ENCODE data around the gene DERA.
"Not testable (repeated sequence)": the region's sequence is repeated elsewhere in the genome, so short reads cannot be mapped to it uniquely, and the experiment has no call there.

DERA gene

DNA sequence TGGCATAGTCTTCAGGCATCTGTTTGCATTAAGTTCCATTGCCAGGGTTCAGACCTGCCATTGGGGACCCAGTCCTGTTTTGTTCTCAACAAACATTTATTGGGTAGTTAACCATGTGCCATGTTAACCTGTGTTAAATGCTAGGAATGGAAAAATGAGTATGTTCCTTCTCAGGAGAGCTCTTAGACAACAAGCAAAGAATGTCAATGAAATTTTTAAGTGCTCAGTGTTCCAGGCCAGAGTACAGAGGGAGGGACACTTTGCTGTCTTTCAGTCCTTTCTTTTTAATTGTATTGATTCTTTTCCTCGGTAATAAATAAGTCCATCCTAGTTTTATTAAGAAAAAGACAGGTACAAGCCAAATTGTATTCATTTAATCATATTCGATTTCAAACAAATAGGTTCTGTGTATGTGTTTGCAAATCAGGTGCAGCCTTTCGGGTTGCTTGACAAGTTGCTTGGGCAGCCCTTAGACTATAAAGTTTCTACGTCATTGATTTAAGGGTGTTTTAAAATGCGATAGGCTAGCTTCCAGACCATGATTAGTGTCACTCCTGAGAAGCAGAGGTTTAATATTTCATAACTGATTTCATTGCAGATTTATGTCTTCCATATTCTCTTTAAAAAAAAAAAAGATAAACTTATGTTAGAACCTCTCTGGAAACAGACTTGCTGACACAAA is 123.1 kb downstream of the DERA start:
- no peak overlapping the region for H3K4me3 Mint-ChIP-seq
- DNase-seq (ENCODE audit: low spot score in 2 of 2) (no peak), ATAC-seq (no peak)
- no peaks in the 10 kb centered on the region for H3K4me1 Mint-ChIP-seq
- peaks cover 22% of the 10 kb centered on the region for H3K36me3 Mint-ChIP-seq
- H3K27ac Mint-ChIP-seq: no peak overlapping the region
- H3K9me3 Mint-ChIP-seq: no peaks in the 10 kb centered on the region

DNA sequence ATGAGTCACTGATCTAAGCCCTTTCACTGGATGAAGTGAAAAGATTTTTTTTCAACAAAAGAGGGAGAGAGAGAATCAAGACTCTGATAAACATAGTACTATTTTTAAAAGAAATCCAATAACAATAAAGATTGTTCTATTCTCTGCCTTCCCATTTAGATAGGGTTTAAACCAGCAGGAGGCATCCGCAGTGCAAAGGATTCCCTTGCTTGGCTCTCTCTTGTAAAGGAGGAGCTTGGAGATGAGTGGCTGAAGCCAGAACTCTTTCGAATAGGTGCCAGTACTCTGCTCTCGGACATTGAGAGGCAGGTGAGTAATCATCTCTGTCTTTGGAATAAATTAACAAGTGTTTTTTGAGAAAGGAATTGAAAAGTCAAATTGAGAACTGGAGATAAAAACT is 124.9 kb downstream of the DERA start:
- Mint-ChIP-seq H3K27ac (no peak overlapping the region), H3K9me3 (no peaks in the 10 kb centered on the region), H3K4me3 (no peak overlapping the region), H3K36me3 (peaks cover 22% of the 10 kb centered on the region), H3K4me1 (no peaks in the 10 kb centered on the region)
- ATAC-seq: no peak
- no peak for DNase-seq (ENCODE audit: low spot score in 2 of 2)

DNA sequence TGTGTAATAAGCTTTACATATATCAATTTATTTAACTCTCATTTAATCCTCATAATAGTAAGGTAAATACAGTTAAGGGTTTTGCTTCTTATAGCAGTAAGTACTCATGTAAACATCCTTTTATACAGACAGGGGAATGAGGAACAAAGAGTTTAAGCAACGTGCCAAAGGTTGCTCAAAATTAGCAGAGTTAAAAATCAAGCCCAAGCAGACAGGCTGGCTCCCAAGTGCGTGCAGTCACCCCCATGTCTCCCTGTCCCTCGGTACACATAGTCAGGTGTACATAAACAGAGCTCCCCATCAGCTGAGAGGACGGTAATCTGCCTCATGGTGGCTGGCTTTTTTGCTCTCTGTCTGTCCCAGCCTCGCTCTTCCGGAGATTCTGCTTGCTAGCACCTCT is 126.4 kb downstream of the DERA start:
- Mint-ChIP-seq H3K36me3 (peaks cover 17% of the 10 kb centered on the region), H3K9me3 (no peaks in the 10 kb centered on the region), H3K4me3 (no peak overlapping the region), H3K4me1 (no peaks in the 10 kb centered on the region), H3K27ac (no peak overlapping the region)
- DNase-seq (ENCODE audit: low spot score in 2 of 2) (no peak), ATAC-seq (no peak)

GRCh38 chr12:16043480-16043879 is 132.3 kb downstream of the DERA start:
- no peaks in the 10 kb centered on the region for H3K4me1 Mint-ChIP-seq
- peaks cover 21% of the 10 kb centered on the region for H3K9me3 Mint-ChIP-seq
- ATAC-seq: no peak
- H3K27ac Mint-ChIP-seq: no peak overlapping the region
- H3K4me3 Mint-ChIP-seq: no peak overlapping the region
- no peaks in the 10 kb centered on the region for H3K36me3 Mint-ChIP-seq
- no peak for DNase-seq (ENCODE audit: low spot score in 2 of 2)

GRCh38 chr12:16046266-16046665 is 135.1 kb downstream of the DERA start:
- H3K27ac Mint-ChIP-seq: no peak overlapping the region
- no peaks in the 10 kb centered on the region for H3K36me3 Mint-ChIP-seq
- no peaks in the 10 kb centered on the region for H3K4me1 Mint-ChIP-seq
- no peak overlapping the region for H3K4me3 Mint-ChIP-seq
- DNase-seq (ENCODE audit: low spot score in 2 of 2) (no peak), ATAC-seq (no peak)
- H3K9me3 Mint-ChIP-seq: peaks cover 21% of the 10 kb centered on the region

DNA sequence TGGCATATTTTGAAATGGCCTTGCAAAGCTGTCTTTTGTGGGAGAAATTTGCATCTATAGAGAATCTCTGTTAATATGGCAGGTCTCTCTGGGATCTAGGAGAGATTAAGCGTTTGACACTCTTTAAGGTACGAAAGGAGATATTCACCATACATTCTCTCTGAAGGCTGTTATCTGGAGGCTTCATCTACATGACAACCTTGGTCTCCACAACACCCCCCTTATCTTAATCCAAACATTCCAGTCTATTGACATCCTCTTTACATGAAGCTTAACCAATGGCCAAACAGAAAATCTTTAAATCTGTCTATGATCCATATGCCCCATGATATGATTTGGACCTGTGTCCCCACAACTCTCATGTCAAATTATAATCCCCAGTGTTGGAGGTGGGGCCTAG is 137.4 kb downstream of the DERA start:
- H3K4me3 Mint-ChIP-seq: no peak overlapping the region
- H3K4me1 Mint-ChIP-seq: no peaks in the 10 kb centered on the region
- DNase-seq (ENCODE audit: low spot score in 2 of 2) (no peak), ATAC-seq (no peak)
- peaks cover 25% of the 10 kb centered on the region for H3K9me3 Mint-ChIP-seq
- H3K36me3 Mint-ChIP-seq: no peaks in the 10 kb centered on the region
- no peak overlapping the region for H3K27ac Mint-ChIP-seq

GRCh38 chr12:16056910-16057309 is 145.8 kb downstream of the DERA start:
- no peaks in the 10 kb centered on the region for H3K4me1 Mint-ChIP-seq
- H3K9me3 Mint-ChIP-seq: peaks cover 14% of the 10 kb centered on the region
- H3K27ac Mint-ChIP-seq: no peak overlapping the region
- ATAC-seq: no peak
- H3K36me3 Mint-ChIP-seq: no peaks in the 10 kb centered on the region
- H3K4me3 Mint-ChIP-seq: no peak overlapping the region
- DNase-seq (ENCODE audit: low spot score in 2 of 2): no peak

DNA sequence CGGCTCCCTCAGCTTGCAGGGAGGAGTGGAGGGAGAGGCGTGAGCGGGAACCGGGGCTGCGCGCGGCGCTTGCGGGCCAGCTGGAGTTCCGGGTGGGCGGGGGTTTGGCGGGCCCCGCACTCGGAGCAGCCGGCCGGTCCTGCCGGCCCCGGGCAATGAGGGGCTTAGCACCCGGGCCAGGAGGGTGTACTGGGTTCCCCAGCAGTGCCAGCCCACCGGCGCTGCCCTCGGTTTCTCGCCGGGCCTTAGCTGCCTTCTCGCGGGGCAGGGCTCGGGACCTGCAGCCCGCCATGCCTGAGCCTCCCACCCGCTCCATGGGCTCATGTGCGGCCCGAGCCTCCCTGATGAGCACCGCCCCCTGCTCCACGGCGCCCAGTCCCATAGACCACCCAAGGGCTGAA is 146.2 kb downstream of the DERA start:
- ATAC-seq; H3K36me3 Mint-ChIP-seq; H3K27ac Mint-ChIP-seq; DNase-seq (ENCODE audit: low spot score in 2 of 2); H3K4me3 Mint-ChIP-seq; H3K4me1 Mint-ChIP-seq: not testable (repeated sequence)
- H3K9me3 Mint-ChIP-seq: peaks cover 14% of the 10 kb centered on the region

- DNase-seq (ENCODE audit: low spot score in 2 of 2): no peak
- H3K9me3 Mint-ChIP-seq: no peaks in the 10 kb centered on the region
- no peaks in the 10 kb centered on the region for H3K4me1 Mint-ChIP-seq
These were observed 151.5 kb downstream of the DERA start for GRCh38 chr12:16062611-16063010.

GRCh38 chr12:16063726-16064125 is 152.6 kb downstream of the DERA start:
- no peaks in the 10 kb centered on the region for H3K4me1 Mint-ChIP-seq
- no peak overlapping the region for H3K4me3 Mint-ChIP-seq
- H3K27ac Mint-ChIP-seq: no peak overlapping the region
- no peak for ATAC-seq
- no peaks in the 10 kb centered on the region for H3K36me3 Mint-ChIP-seq
- DNase-seq (ENCODE audit: low spot score in 2 of 2): no peak
- no peaks in the 10 kb centered on the region for H3K9me3 Mint-ChIP-seq

More at GRCh38 chr12:16062611-16063010, 151.5 kb downstream of the DERA start:
- no peak overlapping the region for H3K4me3 Mint-ChIP-seq
- no peaks in the 10 kb centered on the region for H3K36me3 Mint-ChIP-seq
- H3K27ac Mint-ChIP-seq: no peak overlapping the region
- no peak for ATAC-seq

GRCh38 chr12:16070113-16070512 is 159.0 kb downstream of the DERA start:
- Mint-ChIP-seq H3K27ac (no peak overlapping the region), H3K9me3 (peaks cover 2% of the 10 kb centered on the region), H3K36me3 (no peaks in the 10 kb centered on the region), H3K4me3 (no peak overlapping the region), H3K4me1 (no peaks in the 10 kb centered on the region)
- DNase-seq (ENCODE audit: low spot score in 2 of 2): no peak
- no peak for ATAC-seq

- no peak for ATAC-seq
- no peak for DNase-seq (ENCODE audit: low spot score in 2 of 2)
- no peak overlapping the region for H3K27ac Mint-ChIP-seq
- H3K4me3 Mint-ChIP-seq: no peak overlapping the region
- no peaks in the 10 kb centered on the region for H3K4me1 Mint-ChIP-seq
- peaks cover 2% of the 10 kb centered on the region for H3K9me3 Mint-ChIP-seq
- H3K36me3 Mint-ChIP-seq: no peaks in the 10 kb centered on the region
These were observed 161.5 kb downstream of the DERA start for GRCh38 chr12:16072678-16073077.

- peaks cover 2% of the 10 kb centered on the region for H3K9me3 Mint-ChIP-seq
- H3K4me3 Mint-ChIP-seq: no peak overlapping the region
- no peak overlapping the region for H3K27ac Mint-ChIP-seq
- H3K36me3 Mint-ChIP-seq: no peaks in the 10 kb centered on the region
- DNase-seq (ENCODE audit: low spot score in 2 of 2) (no peak), ATAC-seq (no peak)
- H3K4me1 Mint-ChIP-seq: no peaks in the 10 kb centered on the region
These were observed 163.8 kb downstream of the DERA start for GRCh38 chr12:16074894-16075293.

DNA sequence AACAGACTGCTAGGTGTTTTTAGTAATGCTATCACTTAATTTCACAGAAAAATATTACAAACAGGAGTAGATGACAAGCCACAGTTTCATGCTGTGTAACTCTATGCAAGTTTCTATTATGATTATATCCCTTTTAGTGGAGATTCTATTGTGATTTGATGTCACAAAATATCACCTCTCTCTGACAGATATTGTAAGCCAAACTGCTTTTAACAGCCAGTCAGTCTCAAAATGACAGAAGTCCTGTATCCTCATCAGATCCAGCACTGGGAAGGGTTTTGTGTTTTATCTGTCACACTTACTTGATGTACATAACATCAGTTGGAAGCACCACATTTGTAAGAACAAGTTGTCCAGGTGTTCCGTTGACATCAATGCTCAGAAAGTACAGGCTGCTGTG is 164.8 kb downstream of the DERA start:
- Mint-ChIP-seq H3K9me3 (peaks cover 2% of the 10 kb centered on the region), H3K4me1 (no peaks in the 10 kb centered on the region), H3K36me3 (no peaks in the 10 kb centered on the region), H3K27ac (no peak overlapping the region), H3K4me3 (no peak overlapping the region)
- ATAC-seq (no peak), DNase-seq (ENCODE audit: low spot score in 2 of 2) (no peak)

GRCh38 chr12:16076557-16076956 is 165.4 kb downstream of the DERA start:
- Mint-ChIP-seq H3K9me3 (peaks cover 2% of the 10 kb centered on the region), H3K4me3 (no peak overlapping the region), H3K27ac (no peak overlapping the region), H3K4me1 (no peaks in the 10 kb centered on the region), H3K36me3 (no peaks in the 10 kb centered on the region)
- DNase-seq (ENCODE audit: low spot score in 2 of 2) (no peak), ATAC-seq (no peak)

DNA sequence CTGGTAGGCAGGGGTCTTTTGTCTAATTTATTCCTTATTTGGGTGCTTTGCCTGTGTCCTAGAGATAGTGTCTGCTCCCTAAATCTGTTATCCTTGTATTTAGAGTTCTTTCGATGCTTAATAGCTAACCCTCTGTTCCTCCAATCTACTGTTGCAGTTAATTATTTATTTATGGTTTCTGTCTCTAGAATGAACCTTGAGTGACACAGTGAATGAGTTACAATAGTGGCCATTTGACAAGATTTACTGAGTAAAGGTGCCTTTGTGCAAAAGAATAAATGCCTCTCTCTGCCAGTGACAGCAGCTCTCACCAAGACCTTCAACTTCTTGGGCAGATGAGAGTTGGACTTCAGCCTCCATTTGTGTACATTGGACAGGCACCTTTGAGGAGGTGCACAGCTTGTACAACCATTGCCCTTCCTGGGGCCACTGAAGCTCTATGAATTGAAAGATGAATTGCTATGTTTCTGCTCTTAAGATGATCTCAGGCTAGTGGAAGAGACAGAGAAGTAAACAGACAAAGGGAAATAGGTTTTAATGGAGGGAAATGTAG is 165.9 kb downstream of the DERA start:
- ATAC-seq: no peak

More for the DNA sequence above, 165.9 kb downstream of the DERA start:
- Mint-ChIP-seq H3K4me3 (no peak overlapping the region), H3K4me1 (no peaks in the 10 kb centered on the region), H3K9me3 (peaks cover 2% of the 10 kb centered on the region), H3K36me3 (no peaks in the 10 kb centered on the region), H3K27ac (no peak overlapping the region)
- DNase-seq (ENCODE audit: low spot score in 2 of 2): no peak
